ENCODE measurements around the gene CLSTN2. TPM values are rescaled to one million over a fixed set of nuclear protein-coding genes. Genes with fewer than 3 reads are reported as not detected.

CLSTN2 gene
- total and polyA plus RNA-seq, 2 of the 4 experiments (the other 2 are of a cell fraction), result under 0.01 to 0.07 TPM

DNA sequence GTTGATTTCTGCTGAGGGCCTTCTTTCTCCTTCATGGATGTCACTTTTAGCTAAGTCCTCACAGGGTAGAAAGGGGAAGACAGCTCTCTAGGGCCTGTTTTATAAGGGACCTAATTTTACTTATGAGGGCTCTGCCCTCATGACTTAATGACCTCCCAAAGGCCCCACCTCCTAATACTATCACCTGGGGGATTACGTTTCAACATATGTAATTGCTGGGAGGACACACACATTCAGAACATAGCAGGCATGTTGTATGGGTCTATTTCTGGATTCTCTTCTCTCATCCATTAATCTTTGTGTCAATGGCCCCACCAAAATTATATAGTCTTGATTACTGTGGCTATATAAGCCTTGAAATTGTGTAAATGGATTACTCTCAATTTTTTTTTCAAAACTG lies 255.0 kb downstream of the CLSTN2 start:
- BruUV-seq (replicated peaks), result no TSS peak
- dilution Hi-C loops (cut with HindIII; ENCODE audit: low sequenced_read_pairs, unreplicated experiment) (no loop called here), intact Hi-C loops (cut with micrococcal nuclease) (no loop called here), in situ Hi-C loops (cut with MboI; ENCODE audit: low sequenced_read_pairs) (no loop called here)
- Histone ChIP-seq H3K9me3 (ENCODE audit: control insufficient read depth, insufficient read depth, low read length) (no peaks in the 10 kb centered on the region), H3K79me1 (ENCODE audit: low read depth in 1 of 2, low read length in 2 of 2) (no peaks in the 10 kb centered on the region), H3K27me3 (ENCODE audit: control insufficient read depth, insufficient read depth, low read length) (no peaks in the 10 kb centered on the region), H4K20me1 (ENCODE audit: insufficient read depth, low read length) (no peaks in the 10 kb centered on the region), H3K9ac (ENCODE audit: low read depth, low read length) (no peak overlapping the region), H2AFZ (replicated peaks; ENCODE audit: low read length, poor library complexity) (no peak overlapping the region), H4K8ac (ENCODE audit: low read depth in 2 of 2, low read length in 2 of 2) (no peak overlapping the region), H2AK5ac (ENCODE audit: low read depth, low read length) (no peak overlapping the region), H3K18ac (ENCODE audit: low read depth, low read length) (no peak overlapping the region), H3K4me2 (ENCODE audit: low read depth, low read length) (no peak overlapping the region), H3K23ac (ENCODE audit: low read depth, low read length) (no peak overlapping the region), H3K4ac (ENCODE audit: low read depth, low read length) (no peak overlapping the region), H4K91ac (ENCODE audit: insufficient read depth, low read depth, low read length) (no peak overlapping the region), H2BK15ac (ENCODE audit: low read depth, low read length) (no peak overlapping the region), H4K5ac (ENCODE audit: low read depth, low read length) (no peak overlapping the region), H2BK5ac (ENCODE audit: low read depth, low read length, poor library complexity, severe bottlenecking) (no peak overlapping the region), H3K56ac (ENCODE audit: extremely low read depth, insufficient read depth, low read length) (no peak overlapping the region), H2BK120ac (ENCODE audit: low read depth, low read length) (no peak overlapping the region), H3K4me3 (ENCODE audit: insufficient read depth, low read depth, low read length) (no peak overlapping the region), H2AK9ac (replicated peaks; ENCODE audit: low read depth, low read length, poor library complexity) (no peak overlapping the region), H2BK20ac (ENCODE audit: low read depth, low read length) (no peak overlapping the region), H3K9me1 (ENCODE audit: insufficient read depth, low read length) (no peaks in the 10 kb centered on the region), H3K4me1 (ENCODE audit: control insufficient read depth, insufficient read depth, low read length) (no peaks in the 10 kb centered on the region), H3K27ac (ENCODE audit: insufficient read depth, low read length) (no peak overlapping the region), H3K14ac (replicated peaks; ENCODE audit: low read depth, low read length) (no peak overlapping the region), H3K36me3 (ENCODE audit: control insufficient read depth, insufficient read depth, low read length) (no peaks in the 10 kb centered on the region)
- DNase-seq (no peak), ATAC-seq (ENCODE audit: low read depth) (no peak)
- ChIA-PET CTCF (no interaction called here), POLR2A (ENCODE audit: unreplicated experiment) (interaction anchor here (0.7 kb wide), 1 partner anchor 466 kb away, joined by 5 read pairs; no protein-coding TSS in a partner anchor)
- no peak for TF ChIP-seq MAZ (IDR thresholded peaks at IDR 0.05; ENCODE audit: borderline replicate concordance, low read depth, low read length)
- no peak for TF ChIP-seq RFX5 (IDR thresholded peaks at IDR 0.05; ENCODE audit: low read depth, low read length)
- TF ChIP-seq RCOR1 (IDR thresholded peaks at IDR 0.05; ENCODE audit: insufficient replicate concordance, low read length), result no peak
- no peak for TF ChIP-seq FOS (IDR thresholded peaks at IDR 0.05; ENCODE audit: low read depth, low read length)
- TF ChIP-seq CEBPB (IDR thresholded peaks at IDR 0.05; ENCODE audit: low read depth, low read length), result no peak
- no peak for TF ChIP-seq MXI1 (IDR thresholded peaks at IDR 0.05; ENCODE audit: borderline replicate concordance, low read depth, low read length)
- TF ChIP-seq POLR2A (IDR thresholded peaks at IDR 0.05; ENCODE audit: low read depth, low read length), result no peak
- no peak for TF ChIP-seq ELK1 (IDR thresholded peaks at IDR 0.05; ENCODE audit: borderline replicate concordance, low read depth, low read length)
- TF ChIP-seq, protein P1, sequence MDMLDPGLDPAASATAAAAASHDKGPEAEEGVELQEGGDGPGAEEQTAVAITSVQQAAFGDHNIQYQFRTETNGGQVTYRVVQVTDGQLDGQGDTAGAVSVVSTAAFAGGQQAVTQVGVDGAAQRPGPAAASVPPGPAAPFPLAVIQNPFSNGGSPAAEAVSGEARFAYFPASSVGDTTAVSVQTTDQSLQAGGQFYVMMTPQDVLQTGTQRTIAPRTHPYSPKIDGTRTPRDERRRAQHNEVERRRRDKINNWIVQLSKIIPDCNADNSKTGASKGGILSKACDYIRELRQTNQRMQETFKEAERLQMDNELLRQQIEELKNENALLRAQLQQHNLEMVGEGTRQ (IDR thresholded peaks at IDR 0.05; ENCODE audit: low read depth, low read length), result no peak
- TF ChIP-seq BHLHE40 (IDR thresholded peaks at IDR 0.05; ENCODE audit: low read depth, low read length), result no peak
- no peak for TF ChIP-seq RAD21 (IDR thresholded peaks at IDR 0.05; ENCODE audit: low read length)
- no CpG with 5 or more reads among the region's 1 CpG for WGBS, 2 experiments (ENCODE audit: extremely low coverage in 2 of 2, insufficient read length in 1 of 2)

Data from IMR-90 (cell line).